HEK293 (cell line): ENCODE data around the gene BID.

Experiments used
- CTCF ChIA-PET: fragments of 350-600 bp; formaldehyde crosslinking; extraction: SDS; loops from one replicate; lab custom pipeline; 2021; ENCODE audit warnings: antibody characterized with exemption; lab: Yijun Ruan, JAX
- POLR2A ChIA-PET: fragments of 300-600 bp; formaldehyde crosslinking; extraction: SDS; loops from one replicate; lab custom pipeline; 2020; ENCODE audit warnings: antibody characterized with exemption, inconsistent platforms; lab: Yijun Ruan, JAX
- H3K27ac ChIP-seq: fragments of 200-500 bp; sonication (Bioruptor generic); 2 replicates; pipeline ENCODE4 v1.5.1; 2014; ENCODE audit warnings: low read depth, low read length, control low read depth, inconsistent platforms; ENCODE audit errors: extremely low read depth
- H3K36me3 ChIP-seq, 2 experiments: fragments of 200-500 bp in 1 of 2; sonication (Bioruptor generic) in 1 of 2; 1 replicate in 1 of 2; 2 replicates in 1 of 2; pipeline ENCODE4 v1.5.1; 2014 to 2017; ENCODE audit warnings: inconsistent platforms in 2 of 2, low read length in 2 of 2; ENCODE audit not compliant: control insufficient read depth in 2 of 2, insufficient read depth in 1 of 2
- H3K4me1 ChIP-seq: fragments of 200-500 bp; sonication (Bioruptor generic); 2 replicates; pipeline ENCODE4 v1.5.1; 2014; ENCODE audit warnings: mild to moderate bottlenecking, low read length, inconsistent platforms; ENCODE audit not compliant: control insufficient read depth, insufficient read depth
- H3K4me3 ChIP-seq: 2 replicates; pipeline ENCODE4 v1.5.1; 2011; ENCODE audit warnings: low read depth, mild to moderate bottlenecking, control low read depth, low read length, moderate library complexity
- H3K9me3 ChIP-seq: fragments of 200-500 bp; sonication (Bioruptor generic); 2 replicates; pipeline ENCODE4 v1.5.1; 2014; ENCODE audit warnings: low read depth, low read length, inconsistent platforms; ENCODE audit not compliant: control insufficient read depth, insufficient read depth
- KLF16 ChIP-seq: fragments of 450-650 bp; formaldehyde crosslinking; IDR thresholded peaks from 2 replicates; pipeline ENCODE4 v1.5.1; 2017; ENCODE audit warnings: missing biosample characterization, missing genetic modification characterization
- KLF9 ChIP-seq: fragments of 450-650 bp; formaldehyde crosslinking; IDR thresholded peaks from 2 replicates; pipeline ENCODE4 v1.5.1; 2016; ENCODE audit warnings: missing biosample characterization, missing genetic modification characterization, low read depth
- WT1 ChIP-seq: fragments of 450-650 bp; formaldehyde crosslinking; IDR thresholded peaks from 2 replicates; pipeline ENCODE4 v1.5.1; 2016; ENCODE audit warnings: missing biosample characterization, missing genetic modification characterization
- YY2 ChIP-seq: fragments of 450-650 bp; formaldehyde crosslinking; IDR thresholded peaks from 2 replicates; pipeline ENCODE4 v1.5.1; 2016; ENCODE audit warnings: missing biosample characterization, missing genetic modification characterization
- ZBTB11 ChIP-seq: fragments of 450-650 bp; formaldehyde crosslinking; conservative IDR thresholded peaks from 2 replicates; pipeline ENCODE4 v1.5.1; 2016; ENCODE audit warnings: low read depth, missing biosample characterization, missing genetic modification characterization
- ZBTB8A ChIP-seq: fragments of 450-650 bp; formaldehyde crosslinking; IDR thresholded peaks from 2 replicates; pipeline ENCODE4 v1.5.1; 2016; ENCODE audit warnings: missing biosample characterization, missing genetic modification characterization
- ZFHX2 ChIP-seq: fragments of 450-650 bp; formaldehyde crosslinking; conservative IDR thresholded peaks from 2 replicates; pipeline ENCODE4 v1.5.1; 2016; ENCODE audit warnings: missing biosample characterization, missing genetic modification characterization
- ZIC2 ChIP-seq: fragments of 450-650 bp; formaldehyde crosslinking; IDR thresholded peaks from 2 replicates; pipeline ENCODE4 v1.5.1; 2016; ENCODE audit warnings: missing biosample characterization, missing genetic modification characterization
- ZNF140 ChIP-seq: fragments of 450-650 bp; formaldehyde crosslinking; IDR thresholded peaks from 2 replicates; pipeline ENCODE4 v1.5.1; 2016; ENCODE audit warnings: missing biosample characterization, missing genetic modification characterization
- ZNF146 ChIP-seq: fragments of 450-650 bp; formaldehyde crosslinking; IDR thresholded peaks from 2 replicates; pipeline ENCODE4 v1.5.1; 2016; ENCODE audit warnings: missing biosample characterization, missing genetic modification characterization
- ZNF155 ChIP-seq: fragments of 450-650 bp; formaldehyde crosslinking; IDR thresholded peaks from 2 replicates; pipeline ENCODE4 v1.5.1; 2016; ENCODE audit warnings: missing biosample characterization, missing genetic modification characterization
- ZNF174 ChIP-seq: fragments of 450-650 bp; formaldehyde crosslinking; IDR thresholded peaks from 2 replicates; pipeline ENCODE4 v1.5.0; 2017; ENCODE audit warnings: missing biosample characterization, mild to moderate bottlenecking, missing genetic modification characterization
- ZNF211 ChIP-seq: fragments of 450-650 bp; formaldehyde crosslinking; IDR thresholded peaks from 2 replicates; pipeline ENCODE4 v1.5.1; 2016; ENCODE audit warnings: low read depth, missing biosample characterization, missing genetic modification characterization
- ZNF24 ChIP-seq: fragments of 450-650 bp; formaldehyde crosslinking; IDR thresholded peaks from 2 replicates; pipeline ENCODE4 v1.5.1; 2016; ENCODE audit warnings: missing biosample characterization, missing genetic modification characterization
- ZNF366 ChIP-seq: fragments of 450-650 bp; formaldehyde crosslinking; conservative IDR thresholded peaks from 2 replicates; pipeline ENCODE4 v1.5.1; 2016; ENCODE audit warnings: missing biosample characterization, missing genetic modification characterization
- ZNF394 ChIP-seq: fragments of 450-650 bp; formaldehyde crosslinking; IDR thresholded peaks from 2 replicates; pipeline ENCODE4 v1.5.1; 2016; ENCODE audit warnings: missing biosample characterization, missing genetic modification characterization, mild to moderate bottlenecking, moderate library complexity, borderline replicate concordance
- ZNF426 ChIP-seq: fragments of 450-650 bp; formaldehyde crosslinking; IDR thresholded peaks from 2 replicates; pipeline ENCODE4 v1.5.1; 2017; ENCODE audit warnings: missing biosample characterization, missing genetic modification characterization, mild to moderate bottlenecking, inconsistent platforms, moderate library complexity
- ZNF514 ChIP-seq: fragments of 450-650 bp; formaldehyde crosslinking; IDR thresholded peaks from 2 replicates; pipeline ENCODE4 v1.5.1; 2016; ENCODE audit warnings: missing biosample characterization, missing genetic modification characterization
- ZNF558 ChIP-seq: fragments of 450-650 bp; formaldehyde crosslinking; IDR thresholded peaks from 2 replicates; pipeline ENCODE4 v1.5.1; 2016; ENCODE audit warnings: missing biosample characterization, missing genetic modification characterization
- ZNF623 ChIP-seq: fragments of 450-650 bp; formaldehyde crosslinking; IDR thresholded peaks from 2 replicates; pipeline ENCODE4 v1.5.1; 2016; ENCODE audit warnings: missing biosample characterization, missing genetic modification characterization
- ZSCAN16 ChIP-seq: fragments of 450-650 bp; formaldehyde crosslinking; IDR thresholded peaks from 2 replicates; pipeline ENCODE4 v1.5.1; 2016; ENCODE audit warnings: missing biosample characterization, missing genetic modification characterization
- TF ChIP-seq, protein P1 (sequence below): fragments of 450-650 bp; formaldehyde crosslinking; IDR thresholded peaks from 2 replicates; pipeline ENCODE4; 2016; ENCODE audit warnings: missing biosample characterization, missing genetic modification characterization
- TF ChIP-seq, protein P2 (sequence below): fragments of 450-650 bp; formaldehyde crosslinking; IDR thresholded peaks from 2 replicates; pipeline ENCODE4 v1.5.1; 2016; ENCODE audit warnings: missing biosample characterization, missing genetic modification characterization
- TF ChIP-seq, protein P3 (sequence below): fragments of 450-650 bp; formaldehyde crosslinking; IDR thresholded peaks from 2 replicates; pipeline ENCODE4 v1.5.1; 2016; ENCODE audit warnings: missing biosample characterization, missing genetic modification characterization, borderline replicate concordance
- TF ChIP-seq, protein P4 (sequence below): fragments of 450-650 bp; formaldehyde crosslinking; optimal IDR thresholded peaks from 2 replicates; pipeline ENCODE3; 2016; ENCODE audit warnings: missing biosample characterization, mild to moderate bottlenecking, missing genetic modification characterization

Gene BID

GRCh38 chr22:17769013-17769715 lies 5.1 kb downstream of the BID start:
- H3K4me3 ChIP-seq: no peak overlapping the region
- POLR2A ChIA-PET: interaction anchor here (1.5 kb wide), 1 partner anchor 15 kb away, joined by 4 read pairs; no protein-coding TSS in a partner anchor
- H3K36me3 ChIP-seq: peaks cover 0 to 7% of the 10 kb centered on the region in 2 experiments; a peak in 1 of 3 replicates
- H3K4me1 ChIP-seq: peaks cover 5% of the 10 kb centered on the region
- no peak overlapping the region for H3K27ac ChIP-seq
- H3K9me3 ChIP-seq: no peaks in the 10 kb centered on the region
- CTCF ChIA-PET: interaction anchor here (0.6 kb wide), 1 partner anchor 309 kb away, joined by 4 read pairs; no protein-coding TSS in a partner anchor
- peak; percentile 34; the same call in 1 of the 2 replicates for TF ChIP-seq ZBTB11 (tag by site-specific recombination)
- TF ChIP-seq, protein P1, sequence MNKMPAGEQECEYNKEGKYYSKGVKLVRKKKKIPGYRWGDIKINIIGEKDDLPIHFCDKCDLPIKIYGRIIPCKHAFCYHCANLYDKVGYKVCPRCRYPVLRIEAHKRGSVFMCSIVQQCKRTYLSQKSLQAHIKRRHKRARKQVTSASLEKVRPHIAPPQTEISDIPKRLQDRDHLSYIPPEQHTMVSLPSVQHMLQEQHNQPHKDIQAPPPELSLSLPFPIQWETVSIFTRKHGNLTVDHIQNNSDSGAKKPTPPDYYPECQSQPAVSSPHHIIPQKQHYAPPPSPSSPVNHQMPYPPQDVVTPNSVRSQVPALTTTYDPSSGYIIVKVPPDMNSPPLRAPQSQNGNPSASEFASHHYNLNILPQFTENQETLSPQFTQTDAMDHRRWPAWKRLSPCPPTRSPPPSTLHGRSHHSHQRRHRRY (tag by site-specific recombination): no peak
- peak; percentile 58 for TF ChIP-seq ZIC2 (tag by site-specific recombination)
- TF ChIP-seq ZBTB8A (tag by site-specific recombination): no peak
- TF ChIP-seq ZSCAN16 (tag by site-specific recombination): no peak
- TF ChIP-seq ZNF558 (tag by site-specific recombination): no peak
- 0 out of 2 replicates have a peak, but pooled peaks have one; percentile 20 for TF ChIP-seq ZNF623 (tag by site-specific recombination)
- peak; percentile 42; the same call in 1 of the 2 replicates for TF ChIP-seq ZNF394 (tag by site-specific recombination)
- no peak for TF ChIP-seq ZNF514
- peak; percentile 32 for TF ChIP-seq ZNF426 (tag by site-specific recombination)
- TF ChIP-seq ZNF155 (tag by site-specific recombination): no peak
- no peak for TF ChIP-seq KLF16 (tag by site-specific recombination)
- TF ChIP-seq ZFHX2 (tag by site-specific recombination): no peak
- no peak for TF ChIP-seq YY2
- no peak for TF ChIP-seq ZNF174 (tag by site-specific recombination)
- no peak for TF ChIP-seq ZNF24
- TF ChIP-seq ZNF146: no peak
- no peak for TF ChIP-seq ZNF366
- no peak for TF ChIP-seq ZNF140 (tag by site-specific recombination)
- TF ChIP-seq, protein P2, sequence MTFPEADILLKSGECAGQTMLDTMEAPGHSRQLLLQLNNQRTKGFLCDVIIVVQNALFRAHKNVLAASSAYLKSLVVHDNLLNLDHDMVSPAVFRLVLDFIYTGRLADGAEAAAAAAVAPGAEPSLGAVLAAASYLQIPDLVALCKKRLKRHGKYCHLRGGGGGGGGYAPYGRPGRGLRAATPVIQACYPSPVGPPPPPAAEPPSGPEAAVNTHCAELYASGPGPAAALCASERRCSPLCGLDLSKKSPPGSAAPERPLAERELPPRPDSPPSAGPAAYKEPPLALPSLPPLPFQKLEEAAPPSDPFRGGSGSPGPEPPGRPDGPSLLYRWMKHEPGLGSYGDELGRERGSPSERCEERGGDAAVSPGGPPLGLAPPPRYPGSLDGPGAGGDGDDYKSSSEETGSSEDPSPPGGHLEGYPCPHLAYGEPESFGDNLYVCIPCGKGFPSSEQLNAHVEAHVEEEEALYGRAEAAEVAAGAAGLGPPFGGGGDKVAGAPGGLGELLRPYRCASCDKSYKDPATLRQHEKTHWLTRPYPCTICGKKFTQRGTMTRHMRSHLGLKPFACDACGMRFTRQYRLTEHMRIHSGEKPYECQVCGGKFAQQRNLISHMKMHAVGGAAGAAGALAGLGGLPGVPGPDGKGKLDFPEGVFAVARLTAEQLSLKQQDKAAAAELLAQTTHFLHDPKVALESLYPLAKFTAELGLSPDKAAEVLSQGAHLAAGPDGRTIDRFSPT (tag by site-specific recombination): peak; percentile 75; the same call in 1 of the 2 replicates
- no peak for TF ChIP-seq WT1 (tag by site-specific recombination)
- TF ChIP-seq, protein P3, sequence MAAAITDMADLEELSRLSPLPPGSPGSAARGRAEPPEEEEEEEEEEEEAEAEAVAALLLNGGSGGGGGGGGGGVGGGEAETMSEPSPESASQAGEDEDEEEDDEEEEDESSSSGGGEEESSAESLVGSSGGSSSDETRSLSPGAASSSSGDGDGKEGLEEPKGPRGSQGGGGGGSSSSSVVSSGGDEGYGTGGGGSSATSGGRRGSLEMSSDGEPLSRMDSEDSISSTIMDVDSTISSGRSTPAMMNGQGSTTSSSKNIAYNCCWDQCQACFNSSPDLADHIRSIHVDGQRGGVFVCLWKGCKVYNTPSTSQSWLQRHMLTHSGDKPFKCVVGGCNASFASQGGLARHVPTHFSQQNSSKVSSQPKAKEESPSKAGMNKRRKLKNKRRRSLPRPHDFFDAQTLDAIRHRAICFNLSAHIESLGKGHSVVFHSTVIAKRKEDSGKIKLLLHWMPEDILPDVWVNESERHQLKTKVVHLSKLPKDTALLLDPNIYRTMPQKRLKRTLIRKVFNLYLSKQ (tag by site-specific recombination): no peak
- TF ChIP-seq, protein P4, sequence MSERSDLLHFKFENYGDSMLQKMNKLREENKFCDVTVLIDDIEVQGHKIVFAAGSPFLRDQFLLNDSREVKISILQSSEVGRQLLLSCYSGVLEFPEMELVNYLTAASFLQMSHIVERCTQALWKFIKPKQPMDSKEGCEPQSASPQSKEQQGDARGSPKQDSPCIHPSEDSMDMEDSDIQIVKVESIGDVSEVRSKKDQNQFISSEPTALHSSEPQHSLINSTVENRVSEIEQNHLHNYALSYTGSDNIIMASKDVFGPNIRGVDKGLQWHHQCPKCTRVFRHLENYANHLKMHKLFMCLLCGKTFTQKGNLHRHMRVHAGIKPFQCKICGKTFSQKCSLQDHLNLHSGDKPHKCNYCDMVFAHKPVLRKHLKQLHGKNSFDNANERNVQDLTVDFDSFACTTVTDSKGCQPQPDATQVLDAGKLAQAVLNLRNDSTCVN (tag by site-specific recombination): no peak
- no peak for TF ChIP-seq KLF9 (tag by site-specific recombination)
- no peak for TF ChIP-seq ZNF211 (tag by site-specific recombination)
